HUES6 (cell line): ENCODE data around the gene PATE1.

ENCODE experiments used
- H3K27ac ChIP-seq: 2 replicates; pipeline ENCODE4 v1.7.0; 2013; ENCODE audit warnings: low read depth, mild to moderate bottlenecking, low read length, inconsistent platforms
- H3K27me3 ChIP-seq: 2 replicates; pipeline ENCODE4 v1.6.1; 2013; ENCODE audit warnings: low read length; ENCODE audit not compliant: control insufficient read depth, insufficient read depth
- H3K36me3 ChIP-seq: 2 replicates; pipeline ENCODE4 v1.6.1; 2013; ENCODE audit warnings: low read length; ENCODE audit not compliant: control insufficient read depth, insufficient read depth
- H3K4me1 ChIP-seq: 2 replicates; pipeline ENCODE4 v1.6.1; 2013; ENCODE audit warnings: low read length; ENCODE audit not compliant: control insufficient read depth, insufficient read depth
- H3K4me3 ChIP-seq: 2 replicates; pipeline ENCODE4 v1.5.1; 2013; ENCODE audit warnings: low read depth, low read length
- H3K9ac ChIP-seq: one replicate; pipeline ENCODE4 v1.6.1; 2013; ENCODE audit warnings: mild to moderate bottlenecking, low read length
- H3K9me3 ChIP-seq: 2 replicates; pipeline ENCODE4 v1.6.1; 2013; ENCODE audit warnings: low read depth, low read length; ENCODE audit not compliant: control insufficient read depth, insufficient read depth

The PATE1 gene

DNA sequence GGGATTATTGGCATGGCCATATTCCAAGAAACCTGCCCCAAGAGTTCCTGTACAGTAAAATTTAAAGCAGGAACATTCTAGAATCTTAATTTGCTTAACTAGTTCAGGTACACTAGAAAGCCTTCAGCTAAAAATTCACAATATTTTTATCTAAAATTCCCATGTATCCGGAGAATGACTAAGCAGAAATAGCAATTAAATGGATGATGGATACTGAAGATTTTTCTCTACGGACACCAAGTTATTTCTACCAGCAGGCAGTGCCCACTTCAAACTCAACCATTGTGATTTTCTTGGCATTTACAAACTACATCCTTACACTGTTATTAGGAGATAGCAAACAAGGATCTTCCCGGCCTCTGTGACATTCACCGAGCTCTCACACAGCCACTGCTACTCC lies 44.7 kb downstream of the PATE1 start:
- H3K4me3 ChIP-seq = no peak overlapping the region
- H3K9me3 ChIP-seq = peaks cover 11% of the 10 kb centered on the region; the same call in 1 of the 2 replicates
- H3K36me3 ChIP-seq = no peaks in the 10 kb centered on the region
- H3K4me1 ChIP-seq = no peaks in the 10 kb centered on the region
- no peaks in the 10 kb centered on the region for H3K27me3 ChIP-seq
- no peak overlapping the region for H3K9ac ChIP-seq
- no peak overlapping the region for H3K27ac ChIP-seq

DNA sequence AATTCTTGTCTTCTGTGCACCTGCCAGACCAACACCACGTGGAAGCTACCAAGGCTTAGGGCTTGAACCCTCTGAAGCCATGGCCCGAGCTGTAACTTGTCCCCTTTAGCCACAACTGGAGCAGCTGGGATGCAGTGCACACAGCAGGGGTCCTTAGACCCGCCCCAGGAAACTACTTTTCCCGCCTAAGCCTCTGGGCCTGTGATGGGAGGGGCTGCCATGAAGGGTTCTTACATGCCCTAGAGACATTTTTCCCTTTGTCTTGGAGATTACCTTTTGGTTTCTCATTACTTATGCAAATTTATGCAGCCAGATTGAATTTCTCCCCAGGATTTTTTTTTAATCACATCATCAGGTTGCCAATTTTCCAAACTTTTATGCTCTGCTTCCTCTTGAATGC lies 51.6 kb downstream of the PATE1 start:
- no peaks in the 10 kb centered on the region for H3K27me3 ChIP-seq
- H3K4me3 ChIP-seq = no peak overlapping the region
- H3K9ac ChIP-seq = no peak overlapping the region
- H3K27ac ChIP-seq = no peak overlapping the region; the same call in 1 of the 2 replicates
- peaks cover 8% of the 10 kb centered on the region; the same call in 1 of the 2 replicates for H3K4me1 ChIP-seq
- H3K9me3 ChIP-seq = peaks cover 21% of the 10 kb centered on the region; the same call in 1 of the 2 replicates
- H3K36me3 ChIP-seq = no peaks in the 10 kb centered on the region
